ENCODE data around the gene CLSTN2.

The CLSTN2 gene

DNA sequence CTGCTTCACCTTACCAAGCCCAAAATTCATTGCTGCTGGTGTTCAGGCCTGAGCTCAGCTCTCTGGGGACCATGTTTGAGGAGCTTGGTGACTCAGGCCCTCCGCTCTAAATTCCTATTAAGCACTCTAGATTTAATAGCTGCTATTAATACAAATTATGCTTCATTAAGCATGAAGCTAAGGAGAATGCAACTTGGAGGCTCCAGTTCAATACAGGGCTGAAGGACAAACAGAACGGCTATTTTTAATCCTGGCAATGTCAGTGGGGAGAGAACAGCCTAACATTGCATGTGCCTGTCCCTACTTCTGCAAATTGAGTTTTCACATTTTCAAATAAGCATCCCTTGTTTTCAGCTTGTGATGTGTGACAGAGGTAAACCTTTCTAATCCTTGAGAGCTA is 662.8 kb downstream of the CLSTN2 start:
- no peak for DNase-seq (ENCODE audit: low spot score)

GRCh38 chr3:140599009-140599408 is 664.0 kb downstream of the CLSTN2 start:
- DNase-seq (ENCODE audit: low spot score), result no peak

- DNase-seq (ENCODE audit: low spot score), result no peak
Measured at GRCh38 chr3:140599496-140599895, 664.5 kb downstream of the CLSTN2 start.

DNA sequence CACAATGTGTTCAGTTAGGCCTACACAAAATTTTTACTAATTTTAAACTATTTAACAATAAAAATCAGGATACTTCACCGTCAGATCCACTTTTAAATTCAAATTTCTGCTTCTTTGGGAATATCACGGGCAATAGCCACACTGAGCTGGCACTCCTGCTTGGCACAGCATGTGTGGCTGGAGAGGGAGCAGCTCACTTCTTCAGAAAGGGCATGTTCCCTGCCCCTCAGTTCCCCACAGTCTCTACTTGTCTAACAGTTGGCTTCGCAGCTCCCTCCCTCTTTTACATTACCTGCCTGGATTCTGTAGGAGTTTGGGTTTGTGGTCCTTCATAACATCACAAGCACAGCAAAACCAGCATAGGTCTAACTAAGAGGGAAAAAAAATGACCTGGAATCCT is 666.9 kb downstream of the CLSTN2 start:
- DNase-seq (ENCODE audit: low spot score), result no peak

DNA sequence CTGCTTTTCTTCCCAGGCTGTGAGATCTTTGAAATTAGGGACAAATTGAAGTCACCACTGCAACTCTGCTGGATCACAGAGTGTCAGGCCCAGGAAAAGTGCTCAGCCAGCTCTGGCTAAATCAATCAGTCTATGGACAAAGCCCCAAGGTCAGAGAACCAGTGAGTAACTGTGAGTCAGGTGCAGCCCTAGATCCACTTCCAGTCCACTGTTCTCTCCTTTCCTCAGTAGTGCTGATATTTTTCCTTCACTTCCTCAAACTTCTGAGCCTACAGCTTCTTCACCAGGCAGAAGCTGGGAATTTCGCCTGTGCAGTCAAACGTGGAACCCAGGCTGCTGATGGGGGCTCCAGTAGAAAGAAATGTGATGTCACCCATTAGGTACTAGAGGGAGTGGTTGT is 667.8 kb downstream of the CLSTN2 start:
- no peak for DNase-seq (ENCODE audit: low spot score)

DNA sequence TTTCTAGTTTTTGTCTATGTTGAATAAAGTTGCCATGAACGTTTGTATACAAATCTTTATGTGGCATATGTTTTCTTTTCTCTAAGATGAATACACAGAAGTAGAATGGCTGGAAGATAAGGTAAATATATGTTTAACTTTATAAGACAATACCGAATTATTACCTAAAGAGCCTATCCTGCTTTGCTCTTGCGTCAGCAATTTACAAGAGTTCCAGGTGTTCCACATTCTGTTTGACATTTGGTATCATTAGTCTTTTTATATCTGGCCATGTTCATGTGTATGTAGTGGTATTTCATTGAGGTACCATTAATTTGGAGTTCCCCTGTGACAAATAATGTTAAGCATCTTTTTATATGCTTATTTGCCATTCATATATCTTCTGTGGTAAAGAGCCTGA is 668.8 kb downstream of the CLSTN2 start:
- no peak for DNase-seq (ENCODE audit: low spot score)

DNA sequence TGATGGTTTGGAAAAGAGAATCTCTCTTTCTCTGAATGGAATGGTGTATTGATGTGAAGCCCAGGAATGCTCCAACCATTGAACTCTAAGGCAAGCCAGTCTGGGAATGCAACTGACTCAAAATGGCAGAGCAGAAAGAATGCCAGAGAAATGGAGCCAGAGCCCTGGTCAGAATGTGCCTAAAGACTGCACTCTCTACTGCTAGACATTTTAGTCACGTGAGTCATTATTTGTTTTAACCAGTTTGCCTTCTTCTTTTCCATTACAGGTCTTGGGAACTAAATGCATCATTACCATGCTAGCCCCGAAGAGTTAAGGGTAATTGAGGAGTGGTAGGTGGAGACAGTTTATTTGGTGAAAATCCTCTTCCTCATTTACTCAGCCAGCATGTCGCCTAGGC is 675.6 kb downstream of the CLSTN2 start:
- DNase-seq (ENCODE audit: low spot score), result no peak

GRCh38 chr3:140614001-140614400 is 679.0 kb downstream of the CLSTN2 start:
- DNase-seq (ENCODE audit: low spot score), result no peak

- DNase-seq (ENCODE audit: low spot score), result no peak
Measured at GRCh38 chr3:140617135-140617534, 682.1 kb downstream of the CLSTN2 start.

- no peak for DNase-seq (ENCODE audit: low spot score)
Measured at GRCh38 chr3:140626856-140627255, 691.9 kb downstream of the CLSTN2 start.

All from activated CD4-positive, alpha-beta T cell treated with anti-CD3 and anti-CD28 coated beads, Interleukin-2, Interleukin-4, amounts not matched to agents 100 ng/mL and 50 ng/mL, durations not matched to agents 16 hours and 8 hours (primary cell).